GM18499 (cell line): Measurements from ENCODE around the gene BLNK.

Experiments
- ATAC-seq: cut with Tn5 transposase; IDR thresholded peaks from one replicate; pipeline ENCODE4 v1.9.1; 2021; ENCODE audit warnings: moderate number of reproducible peaks; ENCODE audit not compliant: insufficient read depth, unreplicated experiment

The BLNK gene

GRCh38 chr10:96289218-96289910, 18.0 kb upstream of the BLNK start:
- no peak for ATAC-seq

- peak; percentile 47 for ATAC-seq
Observed at GRCh38 chr10:96288151-96288621, 16.8 kb upstream of the BLNK start.

- ATAC-seq = no peak
Observed at GRCh38 chr10:96287392-96288105, 16.2 kb upstream of the BLNK start.

GRCh38 chr10:96285331-96285752, 14.0 kb upstream of the BLNK start:
- ATAC-seq = no peak

GRCh38 chr10:96283756-96284155, 12.4 kb upstream of the BLNK start:
- no peak for ATAC-seq

- ATAC-seq = no peak
Observed at GRCh38 chr10:96283351-96283750, 12.0 kb upstream of the BLNK start.

- no peak for ATAC-seq
Observed at GRCh38 chr10:96281444-96282029, 10.2 kb upstream of the BLNK start.

GRCh38 chr10:96280859-96281258, 9.5 kb upstream of the BLNK start:
- ATAC-seq = no peak

GRCh38 chr10:96279191-96279641, 7.8 kb upstream of the BLNK start:
- no peak for ATAC-seq

- ATAC-seq = no peak
Observed at GRCh38 chr10:96276831-96277230, 5.5 kb upstream of the BLNK start.

GRCh38 chr10:96276426-96276825, 5.1 kb upstream of the BLNK start:
- ATAC-seq = no peak

GRCh38 chr10:96275685-96276418, 4.5 kb upstream of the BLNK start:
- ATAC-seq = no peak

- ATAC-seq = no peak
Observed at GRCh38 chr10:96272316-96273280, 1.2 kb upstream of the BLNK start.

- ATAC-seq = no peak
Observed at GRCh38 chr10:96270571-96270970, 798 bp downstream of the BLNK start.

- ATAC-seq = no peak
Observed at GRCh38 chr10:96269438-96270300, 1.7 kb downstream of the BLNK start.

- ATAC-seq = no peak
Observed at GRCh38 chr10:96268341-96268909, 2.9 kb downstream of the BLNK start.

GRCh38 chr10:96267234-96267705, 4.1 kb downstream of the BLNK start:
- no peak for ATAC-seq

- ATAC-seq = no peak
Observed at GRCh38 chr10:96266118-96266770, 5.1 kb downstream of the BLNK start.
